ENCODE measurements around the gene NRXN3.

Gene NRXN3

GRCh38 chr14:79614448-79614847 is 1444.3 kb downstream of the NRXN3 start:
- DNase-seq: no peak

GRCh38 chr14:79627058-79627457 is 1456.9 kb downstream of the NRXN3 start:
- no peak for DNase-seq

GRCh38 chr14:79629411-79630287 is 1459.5 kb downstream of the NRXN3 start:
- no peak for DNase-seq

- no peak for DNase-seq
Observed at GRCh38 chr14:79630288-79630960, 1460.3 kb downstream of the NRXN3 start.

- DNase-seq: no peak
Observed at GRCh38 chr14:79631276-79631675, 1461.1 kb downstream of the NRXN3 start.

GRCh38 chr14:79638672-79639266 is 1468.6 kb downstream of the NRXN3 start:
- no peak for DNase-seq

GRCh38 chr14:79639613-79640012 is 1469.4 kb downstream of the NRXN3 start:
- no peak for DNase-seq

- DNase-seq: no peak
Observed at GRCh38 chr14:79641371-79641770, 1471.2 kb downstream of the NRXN3 start.

GRCh38 chr14:79643132-79643531 is 1473.0 kb downstream of the NRXN3 start:
- no peak for DNase-seq

- no peak for DNase-seq
Observed at GRCh38 chr14:79645753-79646362, 1475.7 kb downstream of the NRXN3 start.

GRCh38 chr14:79649856-79650255 is 1479.7 kb downstream of the NRXN3 start:
- DNase-seq: no peak

- DNase-seq: no peak
Observed at GRCh38 chr14:79652513-79653307, 1482.5 kb downstream of the NRXN3 start.

- no peak for DNase-seq
Observed at GRCh38 chr14:79656056-79656455, 1485.9 kb downstream of the NRXN3 start.

GRCh38 chr14:79656496-79656895 is 1486.3 kb downstream of the NRXN3 start:
- no peak for DNase-seq

- DNase-seq: no peak
Observed at GRCh38 chr14:79658221-79658620, 1488.0 kb downstream of the NRXN3 start.

- no peak for DNase-seq
Observed at GRCh38 chr14:79658769-79659168, 1488.6 kb downstream of the NRXN3 start.

- no peak for DNase-seq
Observed at GRCh38 chr14:79660053-79660939, 1490.1 kb downstream of the NRXN3 start.

- no peak for DNase-seq
Observed at GRCh38 chr14:79661752-79662151, 1491.6 kb downstream of the NRXN3 start.

- no peak for DNase-seq
Observed at GRCh38 chr14:79663453-79663852, 1493.3 kb downstream of the NRXN3 start.

- no peak for DNase-seq
Observed at GRCh38 chr14:79665556-79665955, 1495.4 kb downstream of the NRXN3 start.

- DNase-seq: no peak
Observed at GRCh38 chr14:79668951-79669350, 1498.8 kb downstream of the NRXN3 start.
